GM18861 (cell line): ENCODE data around the gene PACS2.
"Not testable (repeated sequence)": the region's sequence is repeated elsewhere in the genome, so short reads cannot be mapped to it uniquely, and the experiment has no call there.

Experiments used
- ATAC-seq: cut with Tn5 transposase; IDR thresholded peaks from one replicate; pipeline ENCODE4 v1.9.1; 2021; ENCODE audit not compliant: unreplicated experiment

PACS2 gene

GRCh38 chr14:105313381-105314286, 914 bp upstream of the PACS2 start:
- ATAC-seq, result no peak

GRCh38 chr14:105315211-105315721, 718 bp downstream of the PACS2 start:
- ATAC-seq, result no peak

GRCh38 chr14:105315941-105316576, 1.5 kb downstream of the PACS2 start:
- no peak for ATAC-seq

GRCh38 chr14:105316577-105316941, 2.0 kb downstream of the PACS2 start:
- no peak for ATAC-seq

- no peak for ATAC-seq
These were observed 2.5 kb downstream of the PACS2 start for GRCh38 chr14:105316968-105317510.

- ATAC-seq, result no peak
These were observed 3.0 kb downstream of the PACS2 start for GRCh38 chr14:105317546-105317945.

GRCh38 chr14:105322791-105323556, 8.4 kb downstream of the PACS2 start:
- ATAC-seq, result no peak

- ATAC-seq, result no peak
These were observed 9.1 kb downstream of the PACS2 start for GRCh38 chr14:105323663-105324062.

GRCh38 chr14:105324080-105324778, 9.7 kb downstream of the PACS2 start:
- ATAC-seq, result no peak

- ATAC-seq, result no peak
These were observed 10.3 kb downstream of the PACS2 start for GRCh38 chr14:105324871-105325270.

GRCh38 chr14:105325303-105325702, 10.8 kb downstream of the PACS2 start:
- no peak for ATAC-seq

GRCh38 chr14:105325716-105326567, 11.4 kb downstream of the PACS2 start:
- no peak for ATAC-seq

GRCh38 chr14:105326568-105326867, 12.0 kb downstream of the PACS2 start:
- ATAC-seq, result no peak

GRCh38 chr14:105326891-105327694, 12.5 kb downstream of the PACS2 start:
- no peak for ATAC-seq

GRCh38 chr14:105327695-105328045, 13.1 kb downstream of the PACS2 start:
- ATAC-seq, result not testable (repeated sequence)

GRCh38 chr14:105328070-105328677, 13.6 kb downstream of the PACS2 start:
- no peak for ATAC-seq

GRCh38 chr14:105328678-105329390, 14.3 kb downstream of the PACS2 start:
- no peak for ATAC-seq
